DND-41 (cell line): Measurements from ENCODE around the gene SPATS2.

ENCODE experiments used
- EZH2 ChIP-seq: IDR thresholded peaks from 3 replicates; pipeline ENCODE4 v1.6.1; 2012; ENCODE audit warnings: borderline replicate concordance, low read depth, mild to moderate bottlenecking, moderate library complexity, low read length, inconsistent platforms; ENCODE audit not compliant: severe bottlenecking
- TF ChIP-seq, protein P1 (sequence below): IDR thresholded peaks from 2 replicates; pipeline ENCODE4 v1.5.1; 2012; ENCODE audit warnings: borderline replicate concordance, low read length, moderate library complexity, mild to moderate bottlenecking; ENCODE audit not compliant: poor library complexity, severe bottlenecking; ENCODE audit errors: extremely low read depth

DNA sequence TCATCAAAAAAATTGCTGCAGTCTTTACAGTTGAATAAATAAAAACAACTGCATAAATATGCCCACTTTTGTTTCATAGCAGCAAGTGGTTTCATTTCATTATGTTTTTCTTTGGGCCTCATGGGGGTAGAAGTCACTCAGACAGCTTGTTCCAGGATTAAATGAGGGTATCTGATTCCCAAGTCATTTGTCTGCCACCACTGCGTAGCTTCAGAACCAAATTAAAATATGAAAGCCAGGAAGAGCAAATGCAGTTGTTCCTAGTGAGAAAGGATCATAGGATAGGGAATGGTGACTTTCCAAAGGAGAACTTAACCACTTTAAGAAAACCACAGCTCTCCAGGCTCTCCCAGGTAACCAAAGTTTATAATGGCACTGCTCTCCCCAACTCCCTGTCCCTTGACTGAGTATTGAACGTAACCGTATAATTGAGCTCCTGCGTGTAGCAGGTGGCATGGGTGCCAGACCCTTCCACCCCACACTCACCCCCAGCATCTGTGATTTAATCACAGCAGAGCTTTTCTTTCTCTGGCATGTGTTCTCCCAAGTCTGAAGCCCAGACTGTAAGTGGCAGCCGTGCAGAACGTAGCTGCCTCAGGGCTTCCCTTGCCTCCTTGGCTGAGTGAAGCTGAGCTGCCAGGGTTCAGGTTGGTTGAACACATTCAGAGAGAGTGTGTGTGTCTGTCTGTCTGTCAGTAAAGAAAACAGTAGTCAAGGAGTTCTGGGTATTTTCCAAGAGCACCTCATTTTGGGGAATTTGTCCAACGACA is 160.3 kb downstream of the SPATS2 start:
- TF ChIP-seq, protein P1, sequence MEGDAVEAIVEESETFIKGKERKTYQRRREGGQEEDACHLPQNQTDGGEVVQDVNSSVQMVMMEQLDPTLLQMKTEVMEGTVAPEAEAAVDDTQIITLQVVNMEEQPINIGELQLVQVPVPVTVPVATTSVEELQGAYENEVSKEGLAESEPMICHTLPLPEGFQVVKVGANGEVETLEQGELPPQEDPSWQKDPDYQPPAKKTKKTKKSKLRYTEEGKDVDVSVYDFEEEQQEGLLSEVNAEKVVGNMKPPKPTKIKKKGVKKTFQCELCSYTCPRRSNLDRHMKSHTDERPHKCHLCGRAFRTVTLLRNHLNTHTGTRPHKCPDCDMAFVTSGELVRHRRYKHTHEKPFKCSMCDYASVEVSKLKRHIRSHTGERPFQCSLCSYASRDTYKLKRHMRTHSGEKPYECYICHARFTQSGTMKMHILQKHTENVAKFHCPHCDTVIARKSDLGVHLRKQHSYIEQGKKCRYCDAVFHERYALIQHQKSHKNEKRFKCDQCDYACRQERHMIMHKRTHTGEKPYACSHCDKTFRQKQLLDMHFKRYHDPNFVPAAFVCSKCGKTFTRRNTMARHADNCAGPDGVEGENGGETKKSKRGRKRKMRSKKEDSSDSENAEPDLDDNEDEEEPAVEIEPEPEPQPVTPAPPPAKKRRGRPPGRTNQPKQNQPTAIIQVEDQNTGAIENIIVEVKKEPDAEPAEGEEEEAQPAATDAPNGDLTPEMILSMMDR = no peak
- TF ChIP-seq EZH2 = no peak
